Endothelial cell of umbilical vein (primary cell): ENCODE results near the gene TPP1.

Experiments used
- POLR2A ChIP-seq: IDR thresholded peaks from 2 replicates; pipeline ENCODE4 v1.6.1; 2012; ENCODE audit warnings: low read depth, mild to moderate bottlenecking, control low read depth, low read length
- POLR2AphosphoS5 ChIP-seq: IDR thresholded peaks from 2 replicates; pipeline ENCODE4 v1.6.1; 2012; ENCODE audit warnings: low read depth, mild to moderate bottlenecking, control low read depth, low read length, moderate library complexity; ENCODE audit not compliant: insufficient read depth
- TF ChIP-seq, protein P1 (sequence below), 2 donors: IDR thresholded peaks; 1 replicate in 1 of 2; 2 replicates in 1 of 2; pipeline ENCODE4 v1.5.1; 2011; ENCODE audit warnings: low read length in 2 of 2, mild to moderate bottlenecking in 2 of 2, moderate library complexity in 2 of 2, control low read depth in 1 of 2, inconsistent platforms in 1 of 2, low read depth in 1 of 2; ENCODE audit not compliant: insufficient read depth in 1 of 2; ENCODE audit errors: extremely low read depth in 1 of 2

DNA sequence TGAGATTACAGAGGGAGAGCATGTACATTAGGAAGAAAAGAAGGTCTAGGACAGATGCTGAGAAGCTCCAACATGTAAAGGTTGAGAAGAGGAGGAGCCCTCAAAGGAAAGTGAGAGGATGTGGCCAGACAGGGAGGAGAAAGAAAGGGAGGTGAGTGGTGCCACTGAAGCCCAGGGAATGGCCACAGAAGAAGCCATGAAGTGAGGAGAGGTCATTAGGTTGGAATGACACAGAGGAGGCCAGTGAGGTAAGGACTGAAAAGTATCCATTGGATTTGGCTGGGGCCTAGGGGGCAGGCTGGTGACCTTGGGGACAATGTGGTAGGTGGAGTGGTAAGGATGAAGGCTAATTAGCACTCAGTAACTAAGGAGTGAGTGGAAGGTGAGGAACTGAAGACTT lies 39.4 kb upstream of the TPP1 start:
- TF ChIP-seq, protein P1, sequence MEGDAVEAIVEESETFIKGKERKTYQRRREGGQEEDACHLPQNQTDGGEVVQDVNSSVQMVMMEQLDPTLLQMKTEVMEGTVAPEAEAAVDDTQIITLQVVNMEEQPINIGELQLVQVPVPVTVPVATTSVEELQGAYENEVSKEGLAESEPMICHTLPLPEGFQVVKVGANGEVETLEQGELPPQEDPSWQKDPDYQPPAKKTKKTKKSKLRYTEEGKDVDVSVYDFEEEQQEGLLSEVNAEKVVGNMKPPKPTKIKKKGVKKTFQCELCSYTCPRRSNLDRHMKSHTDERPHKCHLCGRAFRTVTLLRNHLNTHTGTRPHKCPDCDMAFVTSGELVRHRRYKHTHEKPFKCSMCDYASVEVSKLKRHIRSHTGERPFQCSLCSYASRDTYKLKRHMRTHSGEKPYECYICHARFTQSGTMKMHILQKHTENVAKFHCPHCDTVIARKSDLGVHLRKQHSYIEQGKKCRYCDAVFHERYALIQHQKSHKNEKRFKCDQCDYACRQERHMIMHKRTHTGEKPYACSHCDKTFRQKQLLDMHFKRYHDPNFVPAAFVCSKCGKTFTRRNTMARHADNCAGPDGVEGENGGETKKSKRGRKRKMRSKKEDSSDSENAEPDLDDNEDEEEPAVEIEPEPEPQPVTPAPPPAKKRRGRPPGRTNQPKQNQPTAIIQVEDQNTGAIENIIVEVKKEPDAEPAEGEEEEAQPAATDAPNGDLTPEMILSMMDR (IDR thresholded peaks at IDR 0.05; ENCODE audit: extremely low read depth in 1 of 2, insufficient read depth in 1 of 2, low read depth in 1 of 2, low read length in 2 of 2): no peak
- TF ChIP-seq POLR2A (no peak), POLR2AphosphoS5 (no peak)
